HEK293 (cell line): ENCODE measurements around the gene CD274.

Experiments used
- CTCF ChIA-PET: fragments of 350-600 bp; formaldehyde crosslinking; extraction: SDS; loops from one replicate; lab custom pipeline; 2021; ENCODE audit warnings: antibody characterized with exemption; lab: Yijun Ruan, JAX
- POLR2A ChIA-PET: fragments of 300-600 bp; formaldehyde crosslinking; extraction: SDS; loops from one replicate; lab custom pipeline; 2020; ENCODE audit warnings: antibody characterized with exemption, inconsistent platforms; lab: Yijun Ruan, JAX
- H3K27ac ChIP-seq: fragments of 200-500 bp; sonication (Bioruptor generic); 2 replicates; pipeline ENCODE4 v1.5.1; 2014; ENCODE audit warnings: low read depth, low read length, control low read depth, inconsistent platforms; ENCODE audit errors: extremely low read depth
- H3K36me3 ChIP-seq, 2 experiments: fragments of 200-500 bp in 1 of 2; sonication (Bioruptor generic) in 1 of 2; 1 replicate in 1 of 2; 2 replicates in 1 of 2; pipeline ENCODE4 v1.5.1; 2014 to 2017; ENCODE audit warnings: inconsistent platforms in 2 of 2, low read length in 2 of 2; ENCODE audit not compliant: control insufficient read depth in 2 of 2, insufficient read depth in 1 of 2
- H3K4me1 ChIP-seq: fragments of 200-500 bp; sonication (Bioruptor generic); 2 replicates; pipeline ENCODE4 v1.5.1; 2014; ENCODE audit warnings: mild to moderate bottlenecking, low read length, inconsistent platforms; ENCODE audit not compliant: control insufficient read depth, insufficient read depth
- H3K4me3 ChIP-seq: 2 replicates; pipeline ENCODE4 v1.5.1; 2011; ENCODE audit warnings: low read depth, mild to moderate bottlenecking, control low read depth, low read length, moderate library complexity
- H3K9me3 ChIP-seq: fragments of 200-500 bp; sonication (Bioruptor generic); 2 replicates; pipeline ENCODE4 v1.5.1; 2014; ENCODE audit warnings: low read depth, low read length, inconsistent platforms; ENCODE audit not compliant: control insufficient read depth, insufficient read depth
- EGR2 ChIP-seq: fragments of 450-650 bp; formaldehyde crosslinking; IDR thresholded peaks from 2 replicates; pipeline ENCODE4 v1.5.1; 2016; ENCODE audit warnings: low read depth, missing biosample characterization, missing genetic modification characterization
- GFI1B ChIP-seq: fragments of 450-650 bp; formaldehyde crosslinking; IDR thresholded peaks from 2 replicates; pipeline ENCODE4 v1.5.1; 2016; ENCODE audit warnings: missing biosample characterization, missing genetic modification characterization
- KLF7 ChIP-seq: fragments of 450-650 bp; formaldehyde crosslinking; IDR thresholded peaks from 2 replicates; pipeline ENCODE4 v1.5.1; 2016; ENCODE audit warnings: missing biosample characterization, missing genetic modification characterization, borderline replicate concordance
- KLF9 ChIP-seq: fragments of 450-650 bp; formaldehyde crosslinking; IDR thresholded peaks from 2 replicates; pipeline ENCODE4 v1.5.1; 2016; ENCODE audit warnings: missing biosample characterization, missing genetic modification characterization, low read depth
- MEIS1 ChIP-seq: sonication (generic); formaldehyde crosslinking; IDR thresholded peaks from 2 replicates; pipeline ENCODE4 v1.8.1; 2022; ENCODE audit warnings: missing genetic modification reagents, mild to moderate bottlenecking, borderline replicate concordance
- SP7 ChIP-seq: fragments of 450-650 bp; formaldehyde crosslinking; IDR thresholded peaks from 2 replicates; pipeline ENCODE4 v1.5.1; 2016; ENCODE audit warnings: missing biosample characterization, missing genetic modification characterization
- ZNF114 ChIP-seq: fragments of 450-650 bp; formaldehyde crosslinking; IDR thresholded peaks from 2 replicates; pipeline ENCODE4 v1.5.0; 2017; ENCODE audit warnings: missing biosample characterization, missing genetic modification characterization
- ZNF146 ChIP-seq: fragments of 450-650 bp; formaldehyde crosslinking; IDR thresholded peaks from 2 replicates; pipeline ENCODE4 v1.5.1; 2016; ENCODE audit warnings: missing biosample characterization, missing genetic modification characterization
- ZNF155 ChIP-seq: fragments of 450-650 bp; formaldehyde crosslinking; IDR thresholded peaks from 2 replicates; pipeline ENCODE4 v1.5.1; 2016; ENCODE audit warnings: missing biosample characterization, missing genetic modification characterization
- ZNF184 ChIP-seq: fragments of 450-650 bp; IDR thresholded peaks from 2 replicates; pipeline ENCODE4 v1.5.1; 2018; ENCODE audit warnings: missing biosample characterization, mild to moderate bottlenecking, missing genetic modification characterization
- ZNF248 ChIP-seq: fragments of 450-650 bp; formaldehyde crosslinking; IDR thresholded peaks from 2 replicates; pipeline ENCODE4 v1.5.1; 2017; ENCODE audit warnings: missing biosample characterization, missing genetic modification characterization
- ZNF600 ChIP-seq: fragments of 450-650 bp; formaldehyde crosslinking; IDR thresholded peaks from 2 replicates; pipeline ENCODE4 v1.5.1; 2016; ENCODE audit warnings: missing biosample characterization, missing genetic modification characterization
- ZNF664 ChIP-seq: fragments of 450-650 bp; formaldehyde crosslinking; IDR thresholded peaks from 2 replicates; pipeline ENCODE4 v1.5.1; 2016; ENCODE audit warnings: missing biosample characterization, missing genetic modification characterization
- ZNF670 ChIP-seq: fragments of 450-650 bp; formaldehyde crosslinking; IDR thresholded peaks from 2 replicates; pipeline ENCODE4 v1.5.1; 2016; ENCODE audit warnings: missing biosample characterization, missing genetic modification characterization, low read depth
- TF ChIP-seq, protein P1 (sequence below): fragments of 450-650 bp; IDR thresholded peaks from 2 replicates; pipeline ENCODE4 v1.5.1; 2018; ENCODE audit warnings: missing biosample characterization, missing genetic modification characterization
- TF ChIP-seq, protein P2 (sequence below): fragments of 450-650 bp; formaldehyde crosslinking; IDR thresholded peaks from 2 replicates; pipeline ENCODE4 v1.5.1; 2016; ENCODE audit warnings: missing biosample characterization, missing genetic modification characterization, borderline replicate concordance
- TF ChIP-seq, protein P3 (sequence below): fragments of 450-650 bp; formaldehyde crosslinking; IDR thresholded peaks from 2 replicates; pipeline ENCODE4 v1.5.1; 2016; ENCODE audit warnings: missing biosample characterization, missing genetic modification characterization
- TF ChIP-seq, protein P4 (sequence below): fragments of 450-650 bp; formaldehyde crosslinking; IDR thresholded peaks from 2 replicates; pipeline ENCODE4 v1.5.1; 2017; ENCODE audit warnings: missing biosample characterization, missing genetic modification characterization
- TF ChIP-seq, protein P5 (sequence below): fragments of 450-650 bp; formaldehyde crosslinking; IDR thresholded peaks from 2 replicates; pipeline ENCODE4 v1.5.1; 2016; ENCODE audit warnings: missing biosample characterization, missing genetic modification characterization, low read depth
- TF ChIP-seq, protein P6 (sequence below): fragments of 450-650 bp; formaldehyde crosslinking; IDR thresholded peaks from 2 replicates; pipeline ENCODE4 v1.5.1; 2017; ENCODE audit warnings: missing biosample characterization, missing genetic modification characterization

The CD274 gene

DNA sequence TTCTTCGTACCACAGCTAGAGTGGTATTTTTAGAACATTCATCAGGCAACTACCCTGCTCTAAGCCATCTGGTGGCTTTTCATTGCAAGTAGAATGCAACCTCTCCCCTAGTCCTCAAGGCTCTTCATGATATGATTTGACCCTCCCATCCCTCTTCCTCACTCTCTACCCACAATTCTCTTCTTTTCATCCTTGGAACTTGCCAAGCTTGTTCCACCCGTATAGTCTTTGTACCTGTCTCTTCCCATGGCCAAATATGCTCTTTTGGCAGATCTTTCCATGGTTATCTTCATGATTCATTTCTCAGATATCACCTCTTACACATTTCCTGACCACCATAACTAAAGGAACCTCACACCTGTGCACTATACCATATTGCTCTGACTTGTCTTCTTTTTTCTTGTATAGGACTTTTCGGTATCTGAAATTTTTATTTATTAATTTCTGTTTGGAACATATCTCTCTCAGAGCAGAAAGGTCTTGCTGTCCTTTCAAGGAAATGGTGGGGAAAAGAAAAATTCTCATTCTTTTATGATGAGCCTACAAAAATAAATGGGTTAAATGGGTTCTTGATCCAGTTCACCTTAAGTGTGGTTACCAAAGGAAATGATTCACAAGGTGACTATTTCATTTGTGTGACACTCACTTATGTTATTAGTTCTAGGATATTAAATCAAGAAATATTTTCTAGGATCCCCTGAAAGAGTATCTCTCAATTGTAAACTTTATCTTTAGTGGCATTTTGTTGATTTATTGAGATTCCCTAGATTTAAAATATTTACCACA lies 3.7 kb upstream of the CD274 start (continued):
- no peak for TF ChIP-seq ZNF114 (tag by site-specific recombination)
- no peak for TF ChIP-seq KLF9 (tag by site-specific recombination)
- TF ChIP-seq, protein P1, sequence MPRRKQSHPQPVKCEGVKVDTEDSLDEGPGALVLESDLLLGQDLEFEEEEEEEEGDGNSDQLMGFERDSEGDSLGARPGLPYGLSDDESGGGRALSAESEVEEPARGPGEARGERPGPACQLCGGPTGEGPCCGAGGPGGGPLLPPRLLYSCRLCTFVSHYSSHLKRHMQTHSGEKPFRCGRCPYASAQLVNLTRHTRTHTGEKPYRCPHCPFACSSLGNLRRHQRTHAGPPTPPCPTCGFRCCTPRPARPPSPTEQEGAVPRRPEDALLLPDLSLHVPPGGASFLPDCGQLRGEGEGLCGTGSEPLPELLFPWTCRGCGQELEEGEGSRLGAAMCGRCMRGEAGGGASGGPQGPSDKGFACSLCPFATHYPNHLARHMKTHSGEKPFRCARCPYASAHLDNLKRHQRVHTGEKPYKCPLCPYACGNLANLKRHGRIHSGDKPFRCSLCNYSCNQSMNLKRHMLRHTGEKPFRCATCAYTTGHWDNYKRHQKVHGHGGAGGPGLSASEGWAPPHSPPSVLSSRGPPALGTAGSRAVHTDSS (tag by site-specific recombination) = no peak
- TF ChIP-seq ZNF670 (tag by site-specific recombination) = no peak

DNA sequence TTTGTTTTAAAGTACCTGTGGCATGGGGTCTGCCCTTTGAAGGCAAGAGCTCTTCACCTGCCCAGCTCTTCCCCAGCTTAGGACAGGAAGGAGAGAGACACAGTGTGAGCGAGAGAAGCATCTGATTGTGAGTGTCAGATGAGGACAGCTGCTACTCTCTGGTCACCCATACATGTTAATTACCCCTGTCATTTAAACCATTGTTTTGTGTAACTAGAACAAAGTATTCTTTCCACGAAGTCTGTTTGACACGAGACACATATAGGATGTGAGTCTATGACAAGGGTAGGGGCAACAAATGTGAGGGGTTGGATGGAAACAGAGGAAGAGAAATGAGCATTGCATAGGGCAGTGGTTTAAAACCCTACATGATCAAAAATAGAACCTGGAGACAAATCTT lies 3.0 kb upstream of the CD274 start:
- TF ChIP-seq ZNF664 (tag by site-specific recombination) (no peak), EGR2 (tag by site-specific recombination) (no peak), GFI1B (tag by site-specific recombination) (no peak), KLF7 (tag by site-specific recombination) (no peak), ZNF155 (tag by site-specific recombination) (no peak), MEIS1 (CRISPR knock-in tag) (no peak), ZNF146 (no peak), ZNF248 (no peak), ZNF600 (tag by site-specific recombination) (no peak)
- TF ChIP-seq, protein P2, sequence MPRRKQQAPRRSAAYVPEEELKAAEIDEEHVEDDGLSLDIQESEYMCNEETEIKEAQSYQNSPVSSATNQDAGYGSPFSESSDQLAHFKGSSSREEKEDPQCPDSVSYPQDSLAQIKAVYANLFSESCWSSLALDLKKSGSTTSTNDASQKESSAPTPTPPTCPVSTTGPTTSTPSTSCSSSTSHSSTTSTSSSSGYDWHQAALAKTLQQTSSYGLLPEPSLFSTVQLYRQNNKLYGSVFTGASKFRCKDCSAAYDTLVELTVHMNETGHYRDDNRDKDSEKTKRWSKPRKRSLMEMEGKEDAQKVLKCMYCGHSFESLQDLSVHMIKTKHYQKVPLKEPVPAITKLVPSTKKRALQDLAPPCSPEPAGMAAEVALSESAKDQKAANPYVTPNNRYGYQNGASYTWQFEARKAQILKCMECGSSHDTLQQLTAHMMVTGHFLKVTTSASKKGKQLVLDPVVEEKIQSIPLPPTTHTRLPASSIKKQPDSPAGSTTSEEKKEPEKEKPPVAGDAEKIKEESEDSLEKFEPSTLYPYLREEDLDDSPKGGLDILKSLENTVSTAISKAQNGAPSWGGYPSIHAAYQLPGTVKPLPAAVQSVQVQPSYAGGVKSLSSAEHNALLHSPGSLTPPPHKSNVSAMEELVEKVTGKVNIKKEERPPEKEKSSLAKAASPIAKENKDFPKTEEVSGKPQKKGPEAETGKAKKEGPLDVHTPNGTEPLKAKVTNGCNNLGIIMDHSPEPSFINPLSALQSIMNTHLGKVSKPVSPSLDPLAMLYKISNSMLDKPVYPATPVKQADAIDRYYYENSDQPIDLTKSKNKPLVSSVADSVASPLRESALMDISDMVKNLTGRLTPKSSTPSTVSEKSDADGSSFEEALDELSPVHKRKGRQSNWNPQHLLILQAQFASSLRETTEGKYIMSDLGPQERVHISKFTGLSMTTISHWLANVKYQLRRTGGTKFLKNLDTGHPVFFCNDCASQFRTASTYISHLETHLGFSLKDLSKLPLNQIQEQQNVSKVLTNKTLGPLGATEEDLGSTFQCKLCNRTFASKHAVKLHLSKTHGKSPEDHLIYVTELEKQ = no peak
- TF ChIP-seq, protein P3, sequence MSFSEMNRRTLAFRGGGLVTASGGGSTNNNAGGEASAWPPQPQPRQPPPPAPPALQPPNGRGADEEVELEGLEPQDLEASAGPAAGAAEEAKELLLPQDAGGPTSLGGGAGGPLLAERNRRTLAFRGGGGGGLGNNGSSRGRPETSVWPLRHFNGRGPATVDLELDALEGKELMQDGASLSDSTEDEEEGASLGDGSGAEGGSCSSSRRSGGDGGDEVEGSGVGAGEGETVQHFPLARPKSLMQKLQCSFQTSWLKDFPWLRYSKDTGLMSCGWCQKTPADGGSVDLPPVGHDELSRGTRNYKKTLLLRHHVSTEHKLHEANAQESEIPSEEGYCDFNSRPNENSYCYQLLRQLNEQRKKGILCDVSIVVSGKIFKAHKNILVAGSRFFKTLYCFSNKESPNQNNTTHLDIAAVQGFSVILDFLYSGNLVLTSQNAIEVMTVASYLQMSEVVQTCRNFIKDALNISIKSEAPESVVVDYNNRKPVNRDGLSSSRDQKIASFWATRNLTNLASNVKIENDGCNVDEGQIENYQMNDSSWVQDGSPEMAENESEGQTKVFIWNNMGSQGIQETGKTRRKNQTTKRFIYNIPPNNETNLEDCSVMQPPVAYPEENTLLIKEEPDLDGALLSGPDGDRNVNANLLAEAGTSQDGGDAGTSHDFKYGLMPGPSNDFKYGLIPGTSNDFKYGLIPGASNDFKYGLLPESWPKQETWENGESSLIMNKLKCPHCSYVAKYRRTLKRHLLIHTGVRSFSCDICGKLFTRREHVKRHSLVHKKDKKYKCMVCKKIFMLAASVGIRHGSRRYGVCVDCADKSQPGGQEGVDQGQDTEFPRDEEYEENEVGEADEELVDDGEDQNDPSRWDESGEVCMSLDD (tag by site-specific recombination) = no peak
- POLR2A ChIA-PET = no interaction called here
- Histone ChIP-seq H3K4me1 (no peaks in the 10 kb centered on the region), H3K9me3 (no peaks in the 10 kb centered on the region), H3K4me3 (no peak overlapping the region), H3K27ac (no peak overlapping the region), H3K36me3 (no peaks in the 10 kb centered on the region)
- CTCF ChIA-PET = interaction anchor here (0.5 to 2.9 kb wide), 3 partner anchors 9 to 261 kb away, joined by 3 to 11 read pairs (median 3); no protein-coding TSS in a partner anchor

DNA sequence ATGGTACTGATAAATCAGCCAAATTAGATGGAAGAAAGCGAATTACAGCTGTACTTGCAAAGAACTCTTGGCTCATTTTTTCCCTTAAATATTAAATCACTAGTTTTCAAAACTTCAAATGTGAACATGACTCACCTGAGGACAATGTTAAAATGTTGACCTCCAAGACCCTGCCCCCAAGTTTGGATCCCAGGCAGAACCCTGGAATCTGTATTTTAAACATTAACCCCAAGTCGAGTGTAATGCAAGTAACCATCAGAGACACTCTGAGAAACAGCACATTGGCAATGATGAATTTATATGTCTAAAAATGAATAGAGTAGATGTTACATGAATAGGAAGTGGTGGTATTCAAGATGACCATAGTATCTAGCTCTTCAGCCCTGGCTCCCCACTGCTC lies 2.3 kb upstream of the CD274 start:
- no peaks in the 10 kb centered on the region for H3K4me1 ChIP-seq
- ChIA-PET POLR2A (no interaction called here), CTCF (interaction anchor here (0.6 to 2.9 kb wide), 4 partner anchors 76 to 293 kb away, joined by 3 to 11 read pairs (median 4); no protein-coding TSS in a partner anchor)
- no peaks in the 10 kb centered on the region for H3K36me3 ChIP-seq
- H3K9me3 ChIP-seq = no peaks in the 10 kb centered on the region
- no peak overlapping the region for H3K4me3 ChIP-seq
- H3K27ac ChIP-seq = no peak overlapping the region
- TF ChIP-seq ZNF184 (tag by site-specific recombination) = no peak
- TF ChIP-seq SP7 (tag by site-specific recombination) = no peak
- TF ChIP-seq, protein P4, sequence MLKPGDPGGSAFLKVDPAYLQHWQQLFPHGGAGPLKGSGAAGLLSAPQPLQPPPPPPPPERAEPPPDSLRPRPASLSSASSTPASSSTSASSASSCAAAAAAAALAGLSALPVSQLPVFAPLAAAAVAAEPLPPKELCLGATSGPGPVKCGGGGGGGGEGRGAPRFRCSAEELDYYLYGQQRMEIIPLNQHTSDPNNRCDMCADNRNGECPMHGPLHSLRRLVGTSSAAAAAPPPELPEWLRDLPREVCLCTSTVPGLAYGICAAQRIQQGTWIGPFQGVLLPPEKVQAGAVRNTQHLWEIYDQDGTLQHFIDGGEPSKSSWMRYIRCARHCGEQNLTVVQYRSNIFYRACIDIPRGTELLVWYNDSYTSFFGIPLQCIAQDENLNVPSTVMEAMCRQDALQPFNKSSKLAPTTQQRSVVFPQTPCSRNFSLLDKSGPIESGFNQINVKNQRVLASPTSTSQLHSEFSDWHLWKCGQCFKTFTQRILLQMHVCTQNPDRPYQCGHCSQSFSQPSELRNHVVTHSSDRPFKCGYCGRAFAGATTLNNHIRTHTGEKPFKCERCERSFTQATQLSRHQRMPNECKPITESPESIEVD (tag by site-specific recombination) = no peak
- TF ChIP-seq, protein P5, sequence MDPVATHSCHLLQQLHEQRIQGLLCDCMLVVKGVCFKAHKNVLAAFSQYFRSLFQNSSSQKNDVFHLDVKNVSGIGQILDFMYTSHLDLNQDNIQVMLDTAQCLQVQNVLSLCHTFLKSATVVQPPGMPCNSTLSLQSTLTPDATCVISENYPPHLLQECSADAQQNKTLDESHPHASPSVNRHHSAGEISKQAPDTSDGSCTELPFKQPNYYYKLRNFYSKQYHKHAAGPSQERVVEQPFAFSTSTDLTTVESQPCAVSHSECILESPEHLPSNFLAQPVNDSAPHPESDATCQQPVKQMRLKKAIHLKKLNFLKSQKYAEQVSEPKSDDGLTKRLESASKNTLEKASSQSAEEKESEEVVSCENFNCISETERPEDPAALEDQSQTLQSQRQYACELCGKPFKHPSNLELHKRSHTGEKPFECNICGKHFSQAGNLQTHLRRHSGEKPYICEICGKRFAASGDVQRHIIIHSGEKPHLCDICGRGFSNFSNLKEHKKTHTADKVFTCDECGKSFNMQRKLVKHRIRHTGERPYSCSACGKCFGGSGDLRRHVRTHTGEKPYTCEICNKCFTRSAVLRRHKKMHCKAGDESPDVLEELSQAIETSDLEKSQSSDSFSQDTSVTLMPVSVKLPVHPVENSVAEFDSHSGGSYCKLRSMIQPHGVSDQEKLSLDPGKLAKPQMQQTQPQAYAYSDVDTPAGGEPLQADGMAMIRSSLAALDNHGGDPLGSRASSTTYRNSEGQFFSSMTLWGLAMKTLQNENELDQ (tag by site-specific recombination) = no peak
- TF ChIP-seq, protein P6, sequence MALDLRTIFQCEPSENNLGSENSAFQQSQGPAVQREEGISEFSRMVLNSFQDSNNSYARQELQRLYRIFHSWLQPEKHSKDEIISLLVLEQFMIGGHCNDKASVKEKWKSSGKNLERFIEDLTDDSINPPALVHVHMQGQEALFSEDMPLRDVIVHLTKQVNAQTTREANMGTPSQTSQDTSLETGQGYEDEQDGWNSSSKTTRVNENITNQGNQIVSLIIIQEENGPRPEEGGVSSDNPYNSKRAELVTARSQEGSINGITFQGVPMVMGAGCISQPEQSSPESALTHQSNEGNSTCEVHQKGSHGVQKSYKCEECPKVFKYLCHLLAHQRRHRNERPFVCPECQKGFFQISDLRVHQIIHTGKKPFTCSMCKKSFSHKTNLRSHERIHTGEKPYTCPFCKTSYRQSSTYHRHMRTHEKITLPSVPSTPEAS = no peak
